NB4 (cell line): Measurements from ENCODE around the gene BAK1.
"Not testable (repeated sequence)": the region's sequence is repeated elsewhere in the genome, so short reads cannot be mapped to it uniquely, and the experiment has no call there.

ENCODE experiments used
- DNase-seq: peaks from one replicate; pipeline ENCODE4 v3.0.0; 2010; ENCODE audit warnings: low read depth
- H3K4me3 ChIP-seq: one replicate; pipeline ENCODE4 v1.5.1; 2011; ENCODE audit warnings: mild to moderate bottlenecking, low read depth, low read length, moderate library complexity
- CTCF ChIP-seq: IDR thresholded peaks from one replicate; pipeline ENCODE4 v1.5.1; 2012; ENCODE audit warnings: low read depth, low read length
- MAX ChIP-seq: IDR thresholded peaks from 2 replicates; pipeline ENCODE4 v1.6.1; 2011; ENCODE audit warnings: low read depth, low read length
- MYC ChIP-seq: IDR thresholded peaks from 2 replicates; pipeline ENCODE4 v1.6.1; 2011; ENCODE audit warnings: low read depth, low read length
- POLR2A ChIP-seq: IDR thresholded peaks from 2 replicates; pipeline ENCODE4 v1.6.1; 2011; ENCODE audit warnings: mild to moderate bottlenecking; ENCODE audit not compliant: insufficient read length; ENCODE audit errors: extremely low read depth

BAK1 gene

GRCh38 chr6:33549196-33549595, 30.9 kb downstream of the BAK1 start:
- TF ChIP-seq MYC (no peak), CTCF (no peak), MAX (no peak), POLR2A (no peak)
- H3K4me3 ChIP-seq: no peak overlapping the region
- DNase-seq: no peak

GRCh38 chr6:33547499-33547898, 32.6 kb downstream of the BAK1 start:
- no peak for TF ChIP-seq MYC
- no peak for TF ChIP-seq POLR2A
- no peak for TF ChIP-seq CTCF
- no peak for TF ChIP-seq MAX
- H3K4me3 ChIP-seq: no peak overlapping the region
- no peak for DNase-seq

GRCh38 chr6:33546766-33547165, 33.3 kb downstream of the BAK1 start:
- no peak for DNase-seq
- no peak for TF ChIP-seq MAX
- TF ChIP-seq POLR2A: no peak
- TF ChIP-seq MYC: no peak
- TF ChIP-seq CTCF: no peak

GRCh38 chr6:33545292-33545691, 34.8 kb downstream of the BAK1 start:
- not testable (repeated sequence) for DNase-seq

More at GRCh38 chr6:33546766-33547165, 33.3 kb downstream of the BAK1 start:
- H3K4me3 ChIP-seq: no peak overlapping the region

GRCh38 chr6:33543116-33543515, 37.0 kb downstream of the BAK1 start:
- no peak overlapping the region for H3K4me3 ChIP-seq
- TF ChIP-seq MAX (no peak), CTCF (no peak), POLR2A (no peak), MYC (no peak)
- peak; percentile 57 for DNase-seq

More at GRCh38 chr6:33545292-33545691, 34.8 kb downstream of the BAK1 start:
- not testable (repeated sequence) for H3K4me3 ChIP-seq

GRCh38 chr6:33540768-33541167, 39.3 kb downstream of the BAK1 start:
- TF ChIP-seq CTCF: no peak
- TF ChIP-seq MYC: no peak
- TF ChIP-seq MAX: no peak
- TF ChIP-seq POLR2A: no peak
- no peak for DNase-seq
- H3K4me3 ChIP-seq: no peak overlapping the region

GRCh38 chr6:33534702-33535101, 45.4 kb downstream of the BAK1 start:
- no peak overlapping the region for H3K4me3 ChIP-seq
- TF ChIP-seq MAX (no peak), MYC (no peak), CTCF (no peak), POLR2A (no peak)

GRCh38 chr6:33533163-33533869, 46.8 kb downstream of the BAK1 start:
- not testable (repeated sequence) for DNase-seq, H3K4me3 ChIP-seq

More at GRCh38 chr6:33534702-33535101, 45.4 kb downstream of the BAK1 start:
- DNase-seq: no peak

GRCh38 chr6:33532431-33532830, 47.6 kb downstream of the BAK1 start:
- DNase-seq, H3K4me3 ChIP-seq: not testable (repeated sequence)
